Activated CD4-positive, alpha-beta T cell treated with anti-CD3 and anti-CD28 coated beads, Interleukin-2, amount 50 U/mL, for 16 hours (primary cell): Measurements from ENCODE around the gene PCNX2.
"Not testable (repeated sequence)": the region's sequence is repeated elsewhere in the genome, so short reads cannot be mapped to it uniquely, and the experiment has no call there.

Source experiments
- DNase-seq: peaks from one replicate; pipeline ENCODE4 v3.0.0-alpha.2; 2020

The PCNX2 gene

DNA sequence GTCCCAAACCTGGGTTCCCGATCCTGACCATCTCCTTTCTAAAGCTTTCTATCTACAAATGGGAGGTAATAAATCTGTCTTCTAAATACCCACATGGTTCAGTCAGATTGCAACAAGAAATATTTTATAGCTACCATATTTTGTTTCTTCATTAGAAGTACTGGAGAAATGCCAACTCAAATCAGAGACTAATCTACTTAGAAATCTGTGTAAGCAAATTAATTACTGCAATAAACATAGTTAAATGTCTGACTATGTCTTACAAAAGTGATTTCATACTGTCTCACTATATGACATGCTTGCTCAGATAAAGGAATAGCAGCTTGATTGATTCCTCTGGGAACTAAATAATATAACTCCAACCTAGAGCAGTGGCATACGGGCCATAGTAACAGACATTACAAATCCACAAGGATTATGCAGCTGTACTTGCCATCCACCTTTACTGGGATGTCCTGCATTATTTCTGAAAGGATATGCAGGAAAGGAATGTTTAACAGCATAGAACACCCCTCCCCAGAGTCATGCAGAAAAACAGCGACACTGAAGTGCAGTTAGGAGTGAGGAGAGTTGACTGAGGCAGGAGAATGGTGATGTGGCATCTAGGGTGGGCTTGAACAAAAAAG, 80.3 kb downstream of the PCNX2 start:
- no peak for DNase-seq

DNA sequence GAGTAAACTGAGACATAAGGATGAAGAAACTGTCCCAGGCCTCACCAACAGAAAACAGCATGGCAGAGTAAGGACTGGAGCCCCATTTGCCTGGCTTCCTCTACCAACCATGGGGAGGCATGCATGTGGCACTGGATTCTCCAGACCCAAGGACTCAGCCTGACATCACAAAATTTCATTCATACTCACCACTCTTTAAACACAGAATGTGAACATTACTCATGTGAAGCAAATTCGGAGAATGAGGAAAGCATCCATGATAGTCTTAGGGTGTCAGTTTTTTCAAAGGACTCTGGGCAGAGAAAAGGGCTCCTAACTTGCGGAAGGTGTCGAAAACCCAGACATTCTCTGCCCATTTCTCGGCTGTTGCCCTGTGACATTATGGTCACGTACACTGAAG, 83.9 kb downstream of the PCNX2 start:
- DNase-seq: no peak

DNA sequence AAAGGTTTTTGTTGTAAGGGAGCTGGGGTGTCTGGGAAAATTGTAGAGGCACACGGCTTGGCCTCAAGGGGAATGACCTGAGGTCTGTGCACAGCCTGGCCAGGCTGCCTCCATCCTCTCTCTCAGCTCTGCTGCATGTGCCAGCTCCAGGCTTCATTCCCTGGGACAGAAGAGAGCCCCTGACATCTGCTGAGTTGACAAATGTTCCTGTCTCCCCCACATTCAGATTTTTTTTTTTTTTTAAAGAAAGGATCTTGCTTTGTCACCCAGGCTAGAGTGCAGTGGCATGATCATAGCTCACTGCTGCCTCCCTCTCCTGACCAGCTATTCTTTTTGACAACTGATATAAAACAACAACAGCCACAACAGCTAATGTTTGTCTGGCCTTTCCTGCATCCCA, 84.4 kb downstream of the PCNX2 start:
- DNase-seq: no peak

DNA sequence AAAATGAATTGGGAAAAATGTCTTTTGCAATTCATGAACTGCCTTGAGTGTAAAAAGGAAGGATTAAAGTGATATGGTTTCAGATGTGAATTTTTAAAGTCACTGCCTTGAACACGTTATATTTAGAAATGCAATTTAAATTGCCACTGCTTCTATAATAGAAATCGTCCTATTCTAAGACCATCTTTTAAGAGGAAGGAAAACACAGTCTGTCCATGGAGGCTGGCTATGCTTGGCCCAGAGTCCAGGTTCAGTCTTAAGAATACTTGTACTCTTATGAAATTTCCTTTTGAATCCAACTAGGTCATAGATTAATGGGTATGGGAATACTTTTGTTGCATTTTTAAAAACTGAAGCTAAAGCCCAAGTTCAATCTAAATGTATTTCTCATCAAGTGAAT, 86.0 kb downstream of the PCNX2 start:
- DNase-seq: no peak

DNA sequence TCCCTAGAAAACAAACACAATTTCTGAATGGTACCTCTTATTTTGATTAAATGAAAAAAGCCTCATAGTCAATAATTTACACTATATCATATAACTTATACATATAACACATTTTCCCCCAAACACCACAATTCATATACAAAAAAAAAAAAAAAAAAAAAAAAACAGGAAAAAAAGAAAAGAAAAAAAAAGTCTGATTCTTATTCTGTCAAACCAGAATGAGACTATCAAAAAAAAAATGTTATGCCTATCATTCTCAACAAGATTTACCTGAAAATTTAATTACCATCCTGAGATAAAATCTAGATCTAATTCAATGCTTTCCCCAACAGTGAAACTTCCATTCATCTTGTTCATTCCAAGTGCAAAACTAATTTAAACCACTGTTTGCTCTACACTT, 86.8 kb downstream of the PCNX2 start:
- no peak for DNase-seq

DNA sequence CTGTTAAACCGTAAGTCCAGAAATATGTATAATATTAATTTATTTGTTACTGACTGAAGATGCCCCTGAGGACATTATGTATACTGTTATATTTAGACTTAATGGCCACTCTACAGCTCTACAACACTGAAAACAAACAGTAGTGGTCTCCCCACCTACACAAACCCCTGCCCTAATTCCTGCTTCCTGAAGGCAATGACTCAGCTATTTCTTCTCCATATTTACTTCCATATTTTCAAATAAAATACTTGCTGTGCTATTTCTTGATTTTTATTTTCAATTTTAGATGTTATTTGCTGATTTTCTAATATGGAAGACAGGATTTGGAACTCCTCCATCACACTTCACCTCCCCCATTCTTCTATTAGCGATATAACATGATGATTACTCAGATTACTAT, 97.6 kb downstream of the PCNX2 start:
- no peak for DNase-seq

DNA sequence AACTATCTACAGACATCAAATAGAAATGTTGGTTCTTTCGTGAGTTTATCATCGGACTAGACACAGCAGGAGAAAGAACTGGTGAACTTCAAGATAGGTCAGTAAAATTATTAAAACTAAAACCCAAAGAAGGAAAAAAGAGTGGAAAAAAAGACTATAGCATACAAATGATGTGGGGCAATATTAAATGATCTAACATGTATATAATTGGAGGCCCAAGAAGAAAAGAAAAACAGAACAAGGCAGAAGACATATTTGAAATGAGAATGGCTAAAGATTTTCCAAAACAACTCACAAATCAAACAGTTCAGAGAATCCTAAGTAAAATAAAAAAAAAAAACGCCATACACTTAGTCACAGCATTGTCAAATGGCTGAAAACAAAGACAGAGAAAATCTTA, 101.8 kb downstream of the PCNX2 start:
- DNase-seq: no peak

DNA sequence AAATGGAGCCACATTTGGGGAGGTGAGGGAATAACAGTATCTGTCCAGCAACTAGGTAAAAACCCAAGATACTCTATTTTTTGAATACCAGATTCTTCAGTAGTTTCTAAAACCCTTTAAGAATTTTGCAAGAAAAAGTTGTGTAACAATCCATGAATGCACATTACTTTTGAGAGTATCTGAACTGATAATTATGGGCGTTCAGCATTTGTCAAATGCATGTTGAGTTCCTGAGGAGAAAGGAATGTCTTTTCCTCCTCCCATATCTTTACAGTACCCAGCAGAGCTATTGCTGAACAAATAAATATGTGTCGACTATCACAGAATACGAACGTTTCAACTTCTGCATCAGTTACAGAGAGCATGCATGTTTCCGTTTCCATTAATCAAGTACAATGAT, 104.5 kb downstream of the PCNX2 start:
- no peak for DNase-seq

DNA sequence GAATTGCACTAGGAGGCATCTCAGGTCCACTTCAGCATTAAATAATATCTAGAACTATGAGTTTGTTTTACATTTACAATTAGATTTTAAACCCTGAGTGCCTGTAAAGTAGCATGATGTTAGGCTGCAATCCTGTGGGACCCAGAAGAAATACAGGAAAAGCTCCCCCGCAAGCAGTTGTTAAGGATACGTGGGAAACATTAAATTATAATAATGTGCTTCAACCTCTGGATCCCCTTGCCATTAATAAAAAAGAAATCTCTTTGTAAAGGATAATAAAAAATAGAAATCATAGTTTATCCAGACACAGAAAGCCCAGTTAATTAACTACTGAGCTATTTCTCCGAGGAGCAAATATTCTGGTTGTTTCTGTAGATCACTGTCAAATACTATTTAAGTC, 106.0 kb downstream of the PCNX2 start:
- no peak for DNase-seq

DNA sequence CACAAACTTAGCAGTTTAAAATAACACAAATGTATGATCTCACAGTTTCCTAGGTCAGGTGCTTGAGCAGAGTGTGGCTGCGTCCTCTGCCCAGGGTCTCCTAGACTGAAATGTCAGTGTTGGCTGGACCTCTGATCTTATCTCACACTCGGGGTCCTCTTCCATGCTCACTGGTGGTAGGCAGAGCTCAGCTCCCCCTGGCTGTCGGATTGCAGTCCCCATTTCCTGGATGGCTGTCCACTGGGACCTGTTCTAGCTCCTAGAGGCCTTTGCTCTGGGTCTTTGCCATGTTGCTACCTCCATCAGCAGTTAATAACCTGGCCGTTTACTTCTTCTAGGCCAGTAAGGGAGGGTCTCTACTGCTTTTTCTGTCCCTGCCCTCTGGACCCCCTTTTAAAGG, 107.5 kb downstream of the PCNX2 start:
- DNase-seq: no peak

DNA sequence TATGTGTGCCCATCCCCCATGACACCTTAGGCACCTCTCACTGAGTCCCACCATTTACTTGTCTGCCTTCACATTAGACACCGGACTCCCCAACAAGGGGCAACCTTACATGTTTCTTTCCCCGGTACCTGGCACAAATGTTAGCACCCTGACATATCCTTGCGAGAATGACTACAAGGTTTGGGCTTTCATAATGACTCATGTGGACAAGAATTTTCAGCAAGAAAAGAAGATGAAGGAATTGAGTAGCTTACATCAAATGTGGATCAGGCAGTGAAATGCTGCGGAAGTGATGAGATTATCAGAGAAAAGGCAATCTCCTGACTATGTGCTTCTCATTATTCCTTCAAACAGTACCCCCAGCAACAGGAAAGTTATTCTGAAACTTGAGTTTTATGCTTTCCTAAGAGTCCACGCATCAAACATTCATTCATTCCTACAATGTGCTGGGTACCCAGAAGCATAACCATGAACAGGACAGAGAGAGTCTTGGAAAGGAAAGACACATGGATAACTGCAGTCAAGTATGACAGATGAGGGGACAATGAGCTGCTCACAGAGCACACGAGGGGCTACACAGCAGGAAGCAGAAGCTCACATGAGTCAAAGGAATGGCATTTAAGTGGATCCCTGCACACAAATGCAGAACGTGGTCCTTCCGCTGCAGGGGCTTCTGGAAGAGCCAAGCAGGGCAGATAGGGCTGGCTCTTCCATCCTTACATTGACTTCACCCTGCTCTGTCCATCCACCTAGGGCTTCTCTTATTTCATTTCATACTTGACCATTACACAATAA, 112.1 kb downstream of the PCNX2 start:
- no peak for DNase-seq

DNA sequence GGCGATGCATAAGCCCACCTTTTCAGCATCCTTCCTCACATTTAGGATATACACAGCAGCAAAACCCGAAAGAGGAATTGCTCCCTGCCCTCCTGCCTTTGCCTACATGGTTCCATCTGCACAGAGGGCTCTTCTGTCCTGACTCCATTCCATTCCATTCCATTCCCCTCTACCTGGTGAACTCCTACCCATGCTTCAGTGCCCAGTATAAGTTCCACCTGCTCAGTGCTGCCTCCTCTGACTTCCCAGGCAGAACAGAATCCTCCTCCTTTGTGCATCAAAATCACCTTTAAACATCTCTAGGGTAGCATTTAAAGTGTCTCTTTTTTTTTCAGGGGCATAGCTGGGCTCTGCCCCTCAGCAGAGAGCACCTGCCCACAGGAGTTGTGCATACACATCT, 112.9 kb downstream of the PCNX2 start:
- DNase-seq: no peak

DNA sequence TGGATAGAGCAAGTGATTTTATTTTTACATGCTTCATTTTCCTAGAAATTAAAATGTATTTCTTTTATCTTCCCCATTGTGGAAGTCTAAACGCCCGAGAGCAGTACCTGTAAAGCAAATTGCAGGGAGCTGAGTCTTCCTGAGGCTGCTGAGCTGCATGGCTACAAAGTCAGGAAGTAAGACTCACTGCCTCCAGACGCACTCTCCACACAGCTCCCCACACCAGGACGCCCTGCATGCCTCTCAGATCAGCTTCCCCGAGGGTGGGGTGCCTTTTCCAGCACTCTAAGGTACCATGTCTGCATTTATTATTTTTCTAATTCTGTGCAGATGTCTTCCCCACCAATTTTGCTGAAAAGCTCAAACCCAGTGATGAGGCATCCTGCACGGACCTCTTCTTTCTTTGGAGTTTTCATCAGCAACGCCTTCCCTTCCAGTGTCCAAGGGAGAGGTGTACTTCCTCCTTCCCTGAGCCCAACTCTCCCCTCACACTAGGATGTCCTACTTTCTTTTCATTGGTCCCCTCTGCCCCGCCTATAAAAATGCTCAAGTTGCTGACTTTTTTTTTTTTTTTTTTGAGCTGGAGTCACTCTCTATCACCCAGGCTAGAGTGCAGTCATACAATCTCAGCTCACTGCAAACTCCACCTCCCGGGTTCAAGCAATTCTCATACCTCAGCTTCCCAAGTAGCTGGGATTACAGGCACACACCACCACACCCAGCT, 114.7 kb downstream of the PCNX2 start:
- no peak for DNase-seq

DNA sequence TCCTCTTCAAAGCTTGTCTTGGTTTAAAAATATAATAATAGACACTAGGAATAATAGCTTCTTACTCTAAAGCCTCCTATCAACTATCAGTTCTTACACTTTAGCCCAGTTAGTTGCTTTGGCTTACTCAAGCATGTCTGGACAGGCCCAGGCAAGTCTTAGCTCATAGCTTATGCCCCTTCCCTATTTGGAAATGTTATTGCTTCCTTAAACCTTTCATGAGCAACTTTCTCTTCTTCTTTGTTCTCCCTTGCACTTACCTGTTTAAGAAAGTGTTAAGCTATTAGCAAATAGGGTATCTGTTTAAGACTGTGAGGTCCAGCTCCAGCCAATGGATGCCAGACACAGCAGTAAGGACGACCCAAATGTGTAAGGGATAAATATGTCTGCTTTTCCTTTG, 115.9 kb downstream of the PCNX2 start:
- DNase-seq: not testable (repeated sequence)

DNA sequence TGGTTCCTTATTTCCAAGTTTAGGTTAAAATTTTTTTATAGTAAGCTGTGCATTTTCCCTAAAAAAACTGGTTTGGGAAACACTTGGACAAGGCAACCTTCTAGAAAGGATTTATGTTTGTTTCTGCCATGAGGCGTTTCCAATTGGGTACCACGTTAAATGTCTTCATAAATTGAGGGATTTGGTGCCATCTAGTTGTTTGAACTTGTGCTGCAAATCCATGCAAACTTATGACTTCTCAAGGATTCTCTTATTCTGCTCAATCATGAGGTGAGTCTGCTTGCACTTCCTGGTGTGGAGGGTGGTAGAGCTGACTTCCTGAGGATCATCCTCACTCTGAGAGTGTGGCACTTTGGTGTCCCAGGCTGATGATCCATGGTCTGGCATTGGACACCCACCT, 123.3 kb downstream of the PCNX2 start:
- DNase-seq: no peak

DNA sequence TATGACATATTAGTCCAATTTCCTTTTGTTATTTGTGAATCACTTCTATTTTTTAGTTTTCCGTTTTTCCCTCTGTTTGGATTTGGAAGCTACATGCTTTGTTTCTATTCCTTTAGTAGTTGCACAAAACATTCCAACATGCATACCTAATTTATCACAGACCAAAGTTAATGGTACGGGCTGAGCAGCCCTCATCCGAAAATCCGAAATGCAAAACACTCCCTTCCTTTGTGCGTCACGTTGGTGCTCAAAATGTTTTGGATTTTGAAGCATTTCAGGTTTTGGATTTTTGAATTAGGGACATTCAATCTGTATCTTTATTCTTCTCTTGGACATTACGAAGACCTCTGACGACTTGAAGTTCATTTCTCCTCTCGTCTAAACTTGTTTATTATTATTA, 124.8 kb downstream of the PCNX2 start:
- no peak for DNase-seq

DNA sequence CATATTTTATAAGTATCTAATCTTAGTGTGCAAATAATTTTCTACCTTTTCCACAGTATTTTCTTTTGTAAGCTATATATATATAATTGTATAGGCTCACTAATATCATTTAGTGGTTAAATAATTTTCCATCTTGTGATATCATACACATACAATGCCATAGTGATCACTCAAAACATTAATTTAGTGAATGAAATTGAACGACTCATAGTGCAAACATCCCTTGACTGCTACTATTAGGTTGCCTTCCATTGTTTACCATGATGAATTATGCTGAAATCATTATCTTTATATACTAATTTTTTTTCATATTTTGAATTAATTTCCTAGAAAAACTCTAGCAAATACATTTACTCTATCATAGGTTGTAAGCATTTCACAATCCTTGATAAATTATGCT, 127.1 kb downstream of the PCNX2 start:
- DNase-seq: no peak

DNA sequence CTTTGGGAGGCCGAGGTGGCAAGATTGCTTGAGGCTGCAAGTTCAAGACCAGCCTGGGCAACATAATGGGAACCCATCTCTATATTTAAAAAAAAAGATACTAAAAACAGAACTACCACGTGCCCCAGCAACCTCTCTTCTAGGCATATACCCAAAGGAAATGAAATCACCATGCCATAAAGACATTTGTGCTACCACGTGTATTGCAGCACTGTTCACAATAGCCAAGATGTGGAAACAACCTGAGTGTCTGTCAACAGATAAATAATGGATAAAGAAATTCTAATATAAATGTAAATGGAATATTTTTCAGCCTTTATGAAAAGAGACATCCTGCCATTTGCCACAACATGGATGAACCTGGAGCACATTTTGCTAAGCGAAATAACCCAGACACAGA, 128.6 kb downstream of the PCNX2 start:
- DNase-seq: no peak

DNA sequence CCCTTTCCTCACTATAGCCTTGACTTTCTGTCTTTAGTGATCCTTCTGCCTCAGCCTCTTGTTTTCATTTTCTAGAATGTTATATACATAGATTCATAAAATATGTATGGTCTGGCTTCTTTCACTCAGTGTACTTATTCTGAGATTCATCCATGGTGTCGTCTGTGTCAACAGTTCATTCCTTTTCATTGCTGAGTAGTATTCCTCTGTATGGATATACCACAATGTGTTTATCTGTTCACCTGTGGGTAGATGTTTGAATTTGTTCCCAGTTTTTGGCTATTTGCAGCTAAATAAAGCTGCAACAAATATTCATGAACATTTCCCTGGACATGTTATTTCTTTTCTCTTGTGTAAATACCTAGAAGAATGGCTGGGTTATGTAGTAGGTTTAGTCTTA, 131.8 kb downstream of the PCNX2 start:
- no peak for DNase-seq

DNA sequence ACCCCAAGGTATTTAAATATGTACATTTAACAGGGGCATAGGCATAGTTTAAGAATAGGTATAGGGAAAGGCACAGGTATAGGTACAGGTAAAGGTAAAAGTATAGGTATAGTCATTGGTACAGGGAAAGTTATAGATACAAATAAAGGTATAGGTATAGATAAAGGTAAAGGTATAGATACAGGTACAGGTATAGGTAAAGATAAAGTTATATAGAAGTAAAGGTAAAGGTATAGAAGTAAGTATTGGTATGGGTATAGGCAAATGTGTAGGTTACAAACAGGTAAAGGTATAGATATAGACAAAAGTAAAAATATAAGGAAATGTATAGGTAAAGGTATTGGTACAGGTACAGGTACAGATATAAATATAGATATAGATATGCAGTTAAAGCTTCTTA, 137.2 kb downstream of the PCNX2 start:
- no peak for DNase-seq

DNA sequence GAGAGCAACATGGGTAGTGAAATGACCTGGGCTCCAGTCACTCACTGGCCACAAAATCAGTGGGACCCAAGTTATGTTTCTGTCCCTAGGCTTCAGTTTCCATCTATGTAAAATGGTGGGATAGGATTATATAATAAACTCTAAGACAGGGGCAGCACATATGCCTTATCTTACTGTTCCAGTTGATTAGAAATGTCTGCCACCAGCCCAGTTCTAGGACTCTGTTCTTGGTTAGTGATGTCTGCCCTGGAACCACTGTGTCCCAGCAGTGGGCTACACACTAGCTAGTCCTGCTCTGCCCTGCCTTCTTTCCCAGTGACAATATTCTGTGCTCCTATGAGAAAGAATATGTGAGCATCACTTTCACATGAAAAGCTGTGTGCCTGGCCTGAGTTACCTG, 138.3 kb downstream of the PCNX2 start:
- DNase-seq: no peak

DNA sequence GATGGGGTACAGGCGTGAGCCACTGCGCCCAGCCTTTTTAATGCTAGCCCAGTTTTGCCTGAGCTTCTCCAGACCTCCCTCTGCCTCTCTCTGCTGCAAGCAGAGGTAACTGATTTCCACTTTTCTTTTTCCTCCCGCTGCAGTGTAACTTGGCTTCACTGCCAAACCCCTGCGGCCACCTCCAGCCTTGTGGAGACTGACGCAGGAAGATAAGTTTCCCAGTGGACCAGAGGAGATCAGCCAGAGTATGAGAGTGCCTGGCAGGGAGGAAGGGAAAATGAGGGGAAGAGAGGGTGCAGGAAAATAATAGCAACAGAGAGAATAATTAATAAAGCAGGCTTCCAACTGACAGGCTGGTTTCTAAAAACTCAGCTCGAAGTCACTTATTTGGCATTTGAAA, 143.7 kb downstream of the PCNX2 start:
- no peak for DNase-seq

DNA sequence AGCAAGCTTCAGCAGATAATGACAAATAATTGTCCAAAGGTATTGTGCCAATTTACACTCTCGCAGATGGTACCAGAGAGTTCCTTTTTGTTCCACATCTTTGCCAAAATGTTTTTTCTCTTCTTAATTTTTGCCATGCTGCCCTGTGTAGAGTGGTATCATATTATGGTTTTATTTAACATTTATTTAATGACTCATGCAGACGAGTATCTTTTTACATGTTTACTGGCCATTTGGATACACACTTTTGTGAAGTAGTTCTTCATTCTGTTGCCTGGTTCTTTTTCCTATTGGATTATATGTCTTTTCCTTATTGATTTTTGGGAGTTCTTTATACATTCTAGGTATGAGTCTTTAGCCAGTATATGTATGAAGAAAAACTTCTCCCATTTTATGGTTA, 151.1 kb downstream of the PCNX2 start:
- DNase-seq: no peak

DNA sequence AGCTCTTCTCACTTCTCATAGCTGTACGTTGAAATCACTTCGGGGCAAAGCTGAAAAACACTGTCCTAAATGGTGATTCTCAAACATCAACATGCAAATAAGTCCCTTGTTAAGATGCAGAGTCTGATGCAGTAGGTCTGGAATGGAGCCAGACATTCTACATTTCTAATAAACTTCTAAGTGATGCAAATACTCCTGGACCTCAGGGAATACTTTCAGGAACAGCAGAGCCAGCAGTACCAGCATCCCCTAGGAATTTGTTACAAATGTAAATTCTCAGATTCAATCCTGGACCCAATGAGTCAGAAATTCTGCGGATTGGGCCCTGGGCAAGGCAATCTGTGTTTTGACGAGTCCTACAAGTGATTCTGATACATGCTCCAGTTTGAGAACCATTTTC, 152.3 kb downstream of the PCNX2 start:
- no peak for DNase-seq
